ENCODE measurements around the gene PLA2G2D.

- no peak for TF ChIP-seq VEZF1 (CRISPR knock-in tag; IDR thresholded peaks at IDR 0.05)
- TF ChIP-seq ASH1L (IDR thresholded peaks at IDR 0.05; ENCODE audit: borderline replicate concordance, low read depth, partially characterized antibody): no peak
- TF ChIP-seq RBM25 (IDR thresholded peaks at IDR 0.05; ENCODE audit: low read depth, low read length, severe bottlenecking): no peak
- TF ChIP-seq PHTF2 (CRISPR knock-in tag; IDR thresholded peaks at IDR 0.05): no peak
- TF ChIP-seq GTF2F1 (IDR thresholded peaks at IDR 0.05; ENCODE audit: low read depth, low read length): no peak
- TF ChIP-seq CTCF (IDR thresholded peaks at IDR 0.05 in 2 of 3, conservative IDR thresholded peaks at IDR 0.05 in 1 of 3; ENCODE audit: insufficient read depth in 2 of 3, low read depth in 1 of 3, low read length in 3 of 3): no peak
Observed at GRCh38 chr1:20096840-20097447, 22.4 kb downstream of the PLA2G2D start.
